HEK293 (cell line): ENCODE measurements around the gene ST8SIA4.

Experiments
- CTCF ChIA-PET: fragments of 350-600 bp; formaldehyde crosslinking; extraction: SDS; loops from one replicate; lab custom pipeline; 2021; ENCODE audit warnings: antibody characterized with exemption; lab: Yijun Ruan, JAX
- POLR2A ChIA-PET: fragments of 300-600 bp; formaldehyde crosslinking; extraction: SDS; loops from one replicate; lab custom pipeline; 2020; ENCODE audit warnings: antibody characterized with exemption, inconsistent platforms; lab: Yijun Ruan, JAX
- H3K27ac ChIP-seq: fragments of 200-500 bp; sonication (Bioruptor generic); 2 replicates; pipeline ENCODE4 v1.5.1; 2014; ENCODE audit warnings: low read depth, low read length, control low read depth, inconsistent platforms; ENCODE audit errors: extremely low read depth
- H3K36me3 ChIP-seq, 2 experiments: fragments of 200-500 bp in 1 of 2; sonication (Bioruptor generic) in 1 of 2; 1 replicate in 1 of 2; 2 replicates in 1 of 2; pipeline ENCODE4 v1.5.1; 2014 to 2017; ENCODE audit warnings: inconsistent platforms in 2 of 2, low read length in 2 of 2; ENCODE audit not compliant: control insufficient read depth in 2 of 2, insufficient read depth in 1 of 2
- H3K4me1 ChIP-seq: fragments of 200-500 bp; sonication (Bioruptor generic); 2 replicates; pipeline ENCODE4 v1.5.1; 2014; ENCODE audit warnings: mild to moderate bottlenecking, low read length, inconsistent platforms; ENCODE audit not compliant: control insufficient read depth, insufficient read depth
- H3K4me3 ChIP-seq: 2 replicates; pipeline ENCODE4 v1.5.1; 2011; ENCODE audit warnings: low read depth, mild to moderate bottlenecking, control low read depth, low read length, moderate library complexity
- H3K9me3 ChIP-seq: fragments of 200-500 bp; sonication (Bioruptor generic); 2 replicates; pipeline ENCODE4 v1.5.1; 2014; ENCODE audit warnings: low read depth, low read length, inconsistent platforms; ENCODE audit not compliant: control insufficient read depth, insufficient read depth
- BCL11A ChIP-seq: fragments of 450-650 bp; formaldehyde crosslinking; IDR thresholded peaks from 2 replicates; pipeline ENCODE4 v1.5.1; 2016; ENCODE audit warnings: low read depth, missing biosample characterization, missing genetic modification characterization
- MZF1 ChIP-seq: fragments of 450-650 bp; formaldehyde crosslinking; IDR thresholded peaks from 2 replicates; pipeline ENCODE4 v1.5.1; 2017; ENCODE audit warnings: missing biosample characterization, missing genetic modification characterization, borderline replicate concordance
- PRDM2 ChIP-seq: fragments of 450-650 bp; formaldehyde crosslinking; IDR thresholded peaks from 2 replicates; pipeline ENCODE4 v1.5.1; 2016; ENCODE audit warnings: missing biosample characterization, missing genetic modification characterization, borderline replicate concordance
- SP2 ChIP-seq: fragments of 450-650 bp; formaldehyde crosslinking; IDR thresholded peaks from 2 replicates; pipeline ENCODE4 v1.5.1; 2016; ENCODE audit warnings: missing biosample characterization, missing genetic modification characterization
- ZBTB10 ChIP-seq: fragments of 450-650 bp; formaldehyde crosslinking; IDR thresholded peaks from 2 replicates; pipeline ENCODE4 v1.5.1; 2016; ENCODE audit warnings: missing biosample characterization, missing genetic modification characterization
- ZFP37 ChIP-seq: fragments of 450-650 bp; formaldehyde crosslinking; IDR thresholded peaks from 2 replicates; pipeline ENCODE4 v1.5.1; 2016; ENCODE audit warnings: missing biosample characterization, missing genetic modification characterization
- ZNF133 ChIP-seq: fragments of 450-650 bp; formaldehyde crosslinking; IDR thresholded peaks from 2 replicates; pipeline ENCODE4 v1.5.1; 2016; ENCODE audit warnings: missing biosample characterization, missing genetic modification characterization
- ZNF155 ChIP-seq: fragments of 450-650 bp; formaldehyde crosslinking; IDR thresholded peaks from 2 replicates; pipeline ENCODE4 v1.5.1; 2016; ENCODE audit warnings: missing biosample characterization, missing genetic modification characterization
- ZNF24 ChIP-seq: fragments of 450-650 bp; formaldehyde crosslinking; IDR thresholded peaks from 2 replicates; pipeline ENCODE4 v1.5.1; 2016; ENCODE audit warnings: missing biosample characterization, missing genetic modification characterization
- ZNF302 ChIP-seq: fragments of 450-650 bp; formaldehyde crosslinking; IDR thresholded peaks from 2 replicates; pipeline ENCODE4 v1.5.1; 2016; ENCODE audit warnings: missing biosample characterization, missing genetic modification characterization, low read depth
- ZNF335 ChIP-seq: fragments of 450-650 bp; formaldehyde crosslinking; conservative IDR thresholded peaks from 2 replicates; pipeline ENCODE4 v1.5.1; 2016; ENCODE audit warnings: missing biosample characterization, missing genetic modification characterization
- ZNF571 ChIP-seq: fragments of 450-650 bp; formaldehyde crosslinking; IDR thresholded peaks from 2 replicates; pipeline ENCODE4 v1.5.0; 2017; ENCODE audit warnings: missing biosample characterization, missing genetic modification characterization
- ZNF610 ChIP-seq: fragments of 450-650 bp; formaldehyde crosslinking; IDR thresholded peaks from 2 replicates; pipeline ENCODE4 v1.5.1; 2016; ENCODE audit warnings: missing biosample characterization, missing genetic modification characterization, borderline replicate concordance
- ZNF658 ChIP-seq: fragments of 450-650 bp; formaldehyde crosslinking; IDR thresholded peaks from 2 replicates; pipeline ENCODE4; 2016; ENCODE audit warnings: missing biosample characterization, missing genetic modification characterization
- ZNF664 ChIP-seq: fragments of 450-650 bp; formaldehyde crosslinking; IDR thresholded peaks from 2 replicates; pipeline ENCODE4 v1.5.1; 2016; ENCODE audit warnings: missing biosample characterization, missing genetic modification characterization
- ZNF776 ChIP-seq: fragments of 450-650 bp; formaldehyde crosslinking; IDR thresholded peaks from 2 replicates; pipeline ENCODE4 v1.5.0; 2017; ENCODE audit warnings: missing biosample characterization, missing genetic modification characterization, borderline replicate concordance
- ZSCAN30 ChIP-seq: fragments of 450-650 bp; IDR thresholded peaks from 2 replicates; pipeline ENCODE4 v1.5.1; 2018; ENCODE audit warnings: missing biosample characterization, mild to moderate bottlenecking, missing genetic modification characterization, moderate library complexity
- TF ChIP-seq, protein P1 (sequence below): fragments of 450-650 bp; formaldehyde crosslinking; IDR thresholded peaks from 2 replicates; pipeline ENCODE4 v1.5.1; 2016; ENCODE audit warnings: missing biosample characterization, missing genetic modification characterization

The ST8SIA4 gene

GRCh38 chr5:100818340-100818739 is 84.7 kb downstream of the ST8SIA4 start:
- ChIA-PET CTCF (no interaction called here), POLR2A (no interaction called here)
- H3K4me1 ChIP-seq: no peaks in the 10 kb centered on the region
- no peak overlapping the region for H3K27ac ChIP-seq
- TF ChIP-seq MZF1 (tag by site-specific recombination): no peak
- TF ChIP-seq ZNF664 (tag by site-specific recombination): no peak
- TF ChIP-seq ZSCAN30: no peak
- no peak for TF ChIP-seq ZNF658 (tag by site-specific recombination)
- TF ChIP-seq ZFP37 (tag by site-specific recombination): no peak
- no peak for TF ChIP-seq ZNF24 (tag by site-specific recombination)
- TF ChIP-seq ZNF610: no peak
- TF ChIP-seq PRDM2 (tag by site-specific recombination): no peak
- no peak for TF ChIP-seq ZNF335 (tag by site-specific recombination)
- TF ChIP-seq ZBTB10 (tag by site-specific recombination): no peak
- no peak for TF ChIP-seq ZNF302 (tag by site-specific recombination)
- no peak for TF ChIP-seq ZNF133 (tag by site-specific recombination)
- no peak for TF ChIP-seq ZNF776 (tag by site-specific recombination)
- no peak for TF ChIP-seq BCL11A (tag by site-specific recombination)
- TF ChIP-seq ZNF571 (tag by site-specific recombination): no peak
- TF ChIP-seq SP2 (tag by site-specific recombination): no peak
- no peak for TF ChIP-seq ZNF155
- TF ChIP-seq, protein P1, sequence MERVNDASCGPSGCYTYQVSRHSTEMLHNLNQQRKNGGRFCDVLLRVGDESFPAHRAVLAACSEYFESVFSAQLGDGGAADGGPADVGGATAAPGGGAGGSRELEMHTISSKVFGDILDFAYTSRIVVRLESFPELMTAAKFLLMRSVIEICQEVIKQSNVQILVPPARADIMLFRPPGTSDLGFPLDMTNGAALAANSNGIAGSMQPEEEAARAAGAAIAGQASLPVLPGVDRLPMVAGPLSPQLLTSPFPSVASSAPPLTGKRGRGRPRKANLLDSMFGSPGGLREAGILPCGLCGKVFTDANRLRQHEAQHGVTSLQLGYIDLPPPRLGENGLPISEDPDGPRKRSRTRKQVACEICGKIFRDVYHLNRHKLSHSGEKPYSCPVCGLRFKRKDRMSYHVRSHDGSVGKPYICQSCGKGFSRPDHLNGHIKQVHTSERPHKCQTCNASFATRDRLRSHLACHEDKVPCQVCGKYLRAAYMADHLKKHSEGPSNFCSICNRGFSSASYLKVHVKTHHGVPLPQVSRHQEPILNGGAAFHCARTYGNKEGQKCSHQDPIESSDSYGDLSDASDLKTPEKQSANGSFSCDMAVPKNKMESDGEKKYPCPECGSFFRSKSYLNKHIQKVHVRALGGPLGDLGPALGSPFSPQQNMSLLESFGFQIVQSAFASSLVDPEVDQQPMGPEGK (tag by site-specific recombination): no peak
- TF ChIP-seq, all 188 proteins: peak for 0
- H3K36me3 ChIP-seq: no peaks in the 10 kb centered on the region
- H3K9me3 ChIP-seq: no peaks in the 10 kb centered on the region
- H3K4me3 ChIP-seq: no peak overlapping the region
